Measurements from ENCODE around the gene BHLHE41. TPM values are rescaled to one million over a fixed set of nuclear protein-coding genes. Genes with fewer than 3 reads are reported as not detected.
A peak's percentile ranks its signal among the peaks of the same experiment; 100 is the strongest.

BHLHE41 gene
- total RNA-seq, result 1 to 10 TPM; 2.6 to 4.6 TPM

DNA sequence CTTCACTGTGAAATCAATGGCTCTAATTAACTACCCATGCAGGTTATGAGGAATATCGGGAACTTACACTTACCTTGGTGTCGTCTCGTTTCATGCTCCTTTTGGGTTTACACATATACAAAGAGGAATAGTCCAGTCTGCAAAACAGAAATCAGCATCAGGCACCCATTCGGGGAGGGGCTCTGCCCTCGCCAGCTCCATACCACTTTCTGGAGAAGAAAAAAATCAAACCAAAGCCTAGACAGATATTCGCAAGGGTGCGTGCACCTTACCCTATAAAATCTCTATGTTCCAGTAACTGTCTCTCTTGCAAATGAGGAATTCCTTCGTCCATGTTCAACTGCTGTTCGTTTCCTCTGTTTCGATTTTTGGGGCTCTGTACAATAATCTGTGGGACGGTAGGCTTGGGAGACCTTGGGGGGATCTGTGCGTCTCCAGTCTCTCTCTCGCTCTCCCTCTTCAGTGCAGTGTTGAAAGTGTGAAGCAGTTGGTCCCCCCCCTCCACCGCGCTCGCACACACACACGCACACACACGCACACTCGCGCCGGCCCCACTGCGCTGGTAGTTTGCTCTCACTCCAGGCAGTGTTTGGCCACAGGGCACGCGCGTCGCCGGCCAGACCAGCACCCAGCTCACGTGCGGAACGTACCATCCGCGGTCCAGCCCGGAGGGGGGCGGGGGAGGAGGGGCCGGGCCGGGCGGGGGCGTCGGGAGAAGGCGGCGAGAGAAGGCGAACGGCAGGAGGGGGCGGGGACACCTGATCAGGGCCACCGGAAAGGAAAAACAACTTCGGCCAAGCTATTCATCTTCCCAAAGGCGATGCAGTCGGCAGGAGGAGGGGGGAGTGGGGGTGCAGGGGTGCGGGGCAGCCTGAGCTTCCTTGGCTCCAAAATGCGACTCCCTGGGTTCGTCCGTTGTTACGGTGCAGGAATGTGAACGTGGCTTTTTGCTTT lies at the start of gene BHLHE41:
BHLHE41 (minus strand) TSS at position 592 of the 954 bp plus-strand sequence; CDS start at position 334, 258 bp downstream.
- no peaks in the 10 kb centered on the region for H3K27me3 ChIP-seq
- ATAC-seq, result peak; percentile 43

DNA sequence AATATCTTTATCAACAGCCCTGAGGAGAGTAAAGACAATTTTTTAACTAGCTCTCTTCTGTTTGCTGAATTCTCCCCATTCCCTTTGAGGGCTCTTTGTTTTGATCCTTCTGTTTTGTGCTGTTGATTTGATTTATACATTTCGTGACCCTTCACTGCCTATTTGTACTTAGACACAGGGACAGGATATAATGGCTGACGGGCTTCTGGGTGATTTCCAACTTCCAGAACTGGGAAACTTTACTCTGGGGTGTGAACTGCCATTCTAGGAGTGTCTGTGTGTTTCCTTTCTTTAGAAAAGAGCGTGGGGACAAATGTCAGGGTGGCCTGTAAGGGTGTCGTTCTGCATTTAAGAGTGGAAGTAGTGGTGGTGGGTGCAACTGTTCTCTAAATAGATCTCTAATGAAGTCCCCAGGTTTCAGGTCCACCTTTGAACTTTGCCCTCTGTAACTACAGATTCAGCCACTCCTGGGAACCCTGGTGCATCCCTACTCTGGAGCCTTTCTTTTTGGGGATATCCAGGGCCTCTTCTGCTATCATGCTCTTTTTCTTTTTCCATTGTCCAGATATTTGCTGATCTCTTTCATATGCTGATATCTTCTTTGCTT lies 48.2 kb upstream of the BHLHE41 start:
- no peaks in the 10 kb centered on the region for H3K27me3 ChIP-seq
- intact Hi-C loops (cut with DNase I), result no loop called here
- 85 to 88% methylated on average over 4 of the region's 4 CpGs for WGBS, 2 donors
- ATAC-seq (no peak), DNase-seq (no peak)
- H3K4me1 ChIP-seq, result no peaks in the 10 kb centered on the region
- no peaks in the 10 kb centered on the region for H3K9me3 ChIP-seq
- TF ChIP-seq POLR2A (IDR thresholded peaks at IDR 0.05), result no peak
- TF ChIP-seq, protein P1, sequence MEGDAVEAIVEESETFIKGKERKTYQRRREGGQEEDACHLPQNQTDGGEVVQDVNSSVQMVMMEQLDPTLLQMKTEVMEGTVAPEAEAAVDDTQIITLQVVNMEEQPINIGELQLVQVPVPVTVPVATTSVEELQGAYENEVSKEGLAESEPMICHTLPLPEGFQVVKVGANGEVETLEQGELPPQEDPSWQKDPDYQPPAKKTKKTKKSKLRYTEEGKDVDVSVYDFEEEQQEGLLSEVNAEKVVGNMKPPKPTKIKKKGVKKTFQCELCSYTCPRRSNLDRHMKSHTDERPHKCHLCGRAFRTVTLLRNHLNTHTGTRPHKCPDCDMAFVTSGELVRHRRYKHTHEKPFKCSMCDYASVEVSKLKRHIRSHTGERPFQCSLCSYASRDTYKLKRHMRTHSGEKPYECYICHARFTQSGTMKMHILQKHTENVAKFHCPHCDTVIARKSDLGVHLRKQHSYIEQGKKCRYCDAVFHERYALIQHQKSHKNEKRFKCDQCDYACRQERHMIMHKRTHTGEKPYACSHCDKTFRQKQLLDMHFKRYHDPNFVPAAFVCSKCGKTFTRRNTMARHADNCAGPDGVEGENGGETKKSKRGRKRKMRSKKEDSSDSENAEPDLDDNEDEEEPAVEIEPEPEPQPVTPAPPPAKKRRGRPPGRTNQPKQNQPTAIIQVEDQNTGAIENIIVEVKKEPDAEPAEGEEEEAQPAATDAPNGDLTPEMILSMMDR (IDR thresholded peaks at IDR 0.05), result no peak
- H3K36me3 ChIP-seq (replicated peaks in 1 of 2; ENCODE audit: insufficient read depth in 1 of 2, low read depth in 2 of 2), result no peaks in the 10 kb centered on the region
- no peak overlapping the region for H3K27ac ChIP-seq
- H3K4me3 ChIP-seq, result no peak overlapping the region

More for the DNA sequence above, at the start of gene BHLHE41:
- peak; percentile 84 to 86 (median 86) for DNase-seq
- 1% methylated on average over 36 to 48 of the region's 54 CpGs for WGBS, 2 donors
- Histone ChIP-seq H3K27ac (peak within 1 kb of the TSS; percentile 99), H3K4me1 (peaks cover 33% of the 10 kb centered on the region), H3K36me3 (replicated peaks in 1 of 2; ENCODE audit: insufficient read depth in 1 of 2, low read depth in 2 of 2) (no peaks in the 10 kb centered on the region), H3K4me3 (peak within 1 kb of the TSS; percentile 31 to 53), H3K9me3 (no peaks in the 10 kb centered on the region)
- intact Hi-C loops (cut with DNase I), result no loop called here
- TF ChIP-seq, protein P1 (IDR thresholded peaks at IDR 0.05), result no peak
- peak; percentile 73 to 88 (median 87) for TF ChIP-seq POLR2A (IDR thresholded peaks at IDR 0.05)

DNA sequence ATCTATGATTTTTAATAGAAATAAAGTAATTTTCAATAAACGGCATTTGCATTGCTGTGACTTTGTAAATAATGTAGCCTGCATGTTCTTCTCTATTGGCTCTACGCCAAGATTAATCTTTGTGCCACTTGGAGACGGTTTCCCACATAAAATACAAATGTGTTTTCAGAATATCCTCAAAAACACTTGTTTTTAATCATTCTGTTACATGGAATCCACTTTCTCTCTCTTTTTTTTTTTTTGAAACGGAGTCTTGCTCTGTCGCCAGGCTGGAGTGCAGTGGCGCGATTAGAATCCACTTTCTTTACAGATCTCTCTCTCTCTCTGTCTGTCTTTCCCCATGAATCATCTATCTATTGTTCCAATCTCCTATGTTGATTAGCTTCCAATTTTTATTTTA lies 47.7 kb upstream of the BHLHE41 start:
- intact Hi-C loops (cut with DNase I), result no loop called here
- no peaks in the 10 kb centered on the region for H3K9me3 ChIP-seq
- no peak overlapping the region for H3K27ac ChIP-seq
- DNase-seq, result no peak
- no peaks in the 10 kb centered on the region for H3K36me3 ChIP-seq (replicated peaks in 1 of 2; ENCODE audit: insufficient read depth in 1 of 2, low read depth in 2 of 2)
- 79 to 81% methylated on average over 7 of the region's 7 CpGs for WGBS, 2 donors
- H3K27me3 ChIP-seq, result no peaks in the 10 kb centered on the region
- H3K4me1 ChIP-seq, result no peaks in the 10 kb centered on the region
- no peak for ATAC-seq
- H3K4me3 ChIP-seq, result no peak overlapping the region
- TF ChIP-seq POLR2A (IDR thresholded peaks at IDR 0.05), result no peak
- TF ChIP-seq, protein P1 (IDR thresholded peaks at IDR 0.05), result no peak

DNA sequence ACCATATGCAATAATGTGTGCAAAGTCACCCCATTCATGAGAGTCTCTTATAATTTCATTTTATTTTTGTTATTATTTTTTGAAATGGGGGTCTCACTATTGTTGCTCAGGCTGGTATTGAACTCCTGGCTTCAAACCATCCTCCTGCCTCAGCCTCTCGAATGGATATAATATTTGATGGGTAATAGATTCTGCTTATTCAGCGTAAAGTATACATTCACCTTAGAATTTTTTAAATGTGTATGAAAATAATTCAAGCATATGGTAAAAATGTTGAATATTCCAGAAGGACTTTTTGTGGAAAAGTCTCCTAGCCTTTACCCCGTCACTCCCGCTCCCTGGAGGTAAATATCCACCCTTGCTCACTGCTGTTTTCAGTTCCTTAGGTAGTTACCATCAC lies 47.2 kb upstream of the BHLHE41 start:
- intact Hi-C loops (cut with DNase I), result no loop called here
- no peak for TF ChIP-seq POLR2A (IDR thresholded peaks at IDR 0.05)
- TF ChIP-seq, protein P1 (IDR thresholded peaks at IDR 0.05), result no peak
- H3K4me1 ChIP-seq, result no peaks in the 10 kb centered on the region
- H3K9me3 ChIP-seq, result no peaks in the 10 kb centered on the region
- DNase-seq (no peak), ATAC-seq (no peak)
- WGBS, 2 donors, result 89 to 91% methylated on average over 4 of the region's 4 CpGs
- no peaks in the 10 kb centered on the region for H3K36me3 ChIP-seq (replicated peaks in 1 of 2; ENCODE audit: insufficient read depth in 1 of 2, low read depth in 2 of 2)
- H3K27ac ChIP-seq, result no peak overlapping the region
- no peaks in the 10 kb centered on the region for H3K27me3 ChIP-seq
- H3K4me3 ChIP-seq, result no peak overlapping the region
